Fibroblast of peridontal ligament (primary cell): Measurements from ENCODE around the gene AWAT2.
A peak's percentile ranks its signal among the peaks of the same experiment; 100 is the strongest.

Experiments
- DNase-seq: peaks from one replicate; pipeline ENCODE4 v3.0.0-alpha.2; 2010; ENCODE audit errors: extremely low read depth

The AWAT2 gene

GRCh38 chrX:70049925-70050324 lies at the start of gene AWAT2:
Gene AWAT2, minus strand, starts transcription at chrX:70049938. Its CDS starts 6 bp downstream, at chrX:70049932.
- DNase-seq: no peak

- DNase-seq: no peak
These were observed 46.3 kb upstream of the AWAT2 start for GRCh38 chrX:70096052-70096451.

- DNase-seq: no peak
These were observed 42.5 kb upstream of the AWAT2 start for GRCh38 chrX:70092247-70092646.

GRCh38 chrX:70089604-70090297 lies 40.0 kb upstream of the AWAT2 start:
- peak; percentile 23 for DNase-seq

- DNase-seq: no peak
These were observed 39.0 kb upstream of the AWAT2 start for GRCh38 chrX:70088751-70089150.

- peak; percentile 55 for DNase-seq
These were observed 38.3 kb upstream of the AWAT2 start for GRCh38 chrX:70087857-70088630.

GRCh38 chrX:70084592-70085240 lies 35.0 kb upstream of the AWAT2 start:
- no peak for DNase-seq

- DNase-seq: no peak
These were observed 33.0 kb upstream of the AWAT2 start for GRCh38 chrX:70082723-70083122.

- no peak for DNase-seq
These were observed 30.1 kb upstream of the AWAT2 start for GRCh38 chrX:70079870-70080269.

GRCh38 chrX:70079297-70079696 lies 29.6 kb upstream of the AWAT2 start:
- DNase-seq: no peak

- no peak for DNase-seq
These were observed 16.9 kb upstream of the AWAT2 start for GRCh38 chrX:70066646-70067045.

- no peak for DNase-seq
These were observed 13.3 kb upstream of the AWAT2 start for GRCh38 chrX:70062961-70063550.

GRCh38 chrX:70062076-70062475 lies 12.3 kb upstream of the AWAT2 start, which contains the start of gene OTUD6A:
Gene OTUD6A, plus strand, starts transcription at chrX:70062457. Its CDS starts 68 bp downstream, at chrX:70062525.
- DNase-seq: no peak

- DNase-seq: no peak
These were observed 4.7 kb upstream of the AWAT2 start for GRCh38 chrX:70054391-70054790.

GRCh38 chrX:70052895-70053615 lies 3.3 kb upstream of the AWAT2 start:
- DNase-seq: no peak

- no peak for DNase-seq
These were observed 332 bp downstream of the AWAT2 start for GRCh38 chrX:70049406-70049805.

GRCh38 chrX:70046978-70047377 lies 2.8 kb downstream of the AWAT2 start:
- DNase-seq: no peak

GRCh38 chrX:70044541-70045245 lies 5.0 kb downstream of the AWAT2 start:
- DNase-seq: no peak

- no peak for DNase-seq
These were observed 6.1 kb downstream of the AWAT2 start for GRCh38 chrX:70043685-70044084.

GRCh38 chrX:70042399-70043371 lies 7.1 kb downstream of the AWAT2 start:
- DNase-seq: no peak
